HG03558 (cell line): ENCODE data around the gene PCDHGA3.
"Not testable (repeated sequence)": the region's sequence is repeated elsewhere in the genome, so short reads cannot be mapped to it uniquely, and the experiment has no call there.

Experiments used
- ATAC-seq: cut with Tn5 transposase; IDR thresholded peaks from one replicate; pipeline ENCODE4 v1.9.1; 2021; ENCODE audit warnings: moderate number of reproducible peaks; ENCODE audit not compliant: unreplicated experiment; ENCODE audit errors: extremely low read depth

PCDHGA3 gene

DNA sequence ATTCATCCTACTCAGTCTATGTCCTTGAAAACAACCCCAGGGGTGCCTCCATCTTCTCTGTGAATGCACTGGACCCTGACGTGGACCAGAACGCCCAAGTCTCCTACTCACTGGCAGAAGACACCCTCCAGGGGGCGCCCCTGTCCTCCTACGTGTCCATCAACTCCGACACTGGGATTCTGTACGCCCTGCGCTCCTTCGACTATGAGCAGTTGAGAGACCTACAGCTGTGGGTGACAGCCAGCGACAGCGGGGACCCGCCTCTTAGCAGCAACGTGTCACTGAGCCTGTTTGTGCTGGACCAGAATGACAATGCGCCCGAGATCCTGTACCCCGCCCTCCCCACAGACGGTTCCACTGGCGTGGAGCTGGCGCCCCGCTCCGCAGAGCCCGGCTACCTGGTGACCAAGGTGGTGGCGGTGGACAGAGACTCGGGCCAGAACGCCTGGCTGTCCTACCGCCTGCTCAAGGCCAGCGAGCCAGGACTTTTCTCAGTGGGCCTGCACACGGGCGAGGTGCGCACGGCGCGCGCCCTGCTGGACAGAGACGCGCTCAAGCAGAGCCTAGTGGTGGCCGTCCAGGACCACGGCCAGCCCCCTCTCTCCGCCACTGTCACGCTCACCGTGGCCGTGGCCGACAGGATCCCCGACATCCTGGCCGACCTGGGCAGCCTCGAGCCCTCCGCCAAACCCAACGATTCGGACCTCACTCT is 32.0 kb downstream of the PCDHGA3 start:
- ATAC-seq, result not testable (repeated sequence)

- no peak for ATAC-seq
Measured at GRCh38 chr5:141382469-141383294, 39.1 kb downstream of the PCDHGA3 start, which contains the start of gene PCDHGA7. Gene PCDHGA7 (plus strand): TSS chr5:141382742. CDS start chr5:141382900, 158 bp downstream.

DNA sequence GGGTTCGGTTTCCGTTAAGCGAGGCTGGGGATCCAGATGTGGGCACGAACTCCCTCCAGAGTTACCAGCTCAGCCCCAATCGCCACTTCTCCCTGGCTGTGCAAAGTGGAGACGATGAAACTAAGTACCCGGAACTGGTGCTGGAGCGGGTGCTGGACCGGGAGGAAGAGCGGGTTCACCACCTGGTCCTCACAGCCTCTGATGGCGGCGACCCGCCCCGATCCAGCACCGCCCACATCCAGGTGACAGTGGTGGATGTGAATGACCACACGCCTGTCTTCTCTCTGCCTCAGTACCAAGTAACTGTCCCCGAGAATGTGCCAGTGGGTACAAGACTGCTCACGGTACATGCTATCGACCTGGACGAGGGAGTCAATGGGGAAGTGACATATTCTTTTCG is 39.7 kb downstream of the PCDHGA3 start:
- no peak for ATAC-seq

DNA sequence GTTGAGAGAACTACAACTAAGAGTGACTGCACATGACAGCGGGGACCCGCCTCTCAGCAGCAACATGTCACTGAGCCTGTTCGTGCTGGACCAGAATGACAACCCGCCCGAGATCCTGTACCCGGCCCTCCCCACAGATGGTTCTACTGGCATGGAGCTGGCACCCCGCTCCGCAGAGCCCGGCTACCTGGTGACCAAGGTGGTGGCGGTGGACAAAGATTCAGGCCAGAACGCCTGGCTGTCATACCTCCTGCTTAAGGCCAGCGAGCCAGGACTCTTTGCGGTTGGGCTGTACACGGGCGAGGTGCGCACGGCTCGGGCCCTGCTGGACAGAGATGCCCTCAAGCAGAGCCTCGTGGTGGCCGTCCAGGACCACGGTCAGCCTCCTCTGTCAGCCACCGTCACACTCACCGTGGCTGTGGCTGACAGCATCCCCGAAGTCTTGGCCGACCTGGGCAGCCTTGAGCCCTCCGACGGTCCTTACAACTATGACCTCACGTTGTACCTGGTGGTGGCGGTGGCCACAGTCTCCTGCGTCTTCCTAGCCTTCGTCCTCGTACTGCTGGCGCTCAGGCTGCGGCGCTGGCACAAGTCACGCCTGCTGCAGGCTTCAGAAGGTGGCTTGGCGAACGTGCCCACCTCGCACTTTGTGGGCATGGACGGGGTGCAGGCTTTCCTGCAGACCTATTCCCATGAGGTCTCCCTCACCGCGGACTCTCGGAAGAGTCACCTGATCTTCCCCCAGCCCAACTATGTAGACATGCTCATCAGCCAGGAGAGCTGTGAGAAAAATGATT is 41.0 kb downstream of the PCDHGA3 start:
- no peak for ATAC-seq

DNA sequence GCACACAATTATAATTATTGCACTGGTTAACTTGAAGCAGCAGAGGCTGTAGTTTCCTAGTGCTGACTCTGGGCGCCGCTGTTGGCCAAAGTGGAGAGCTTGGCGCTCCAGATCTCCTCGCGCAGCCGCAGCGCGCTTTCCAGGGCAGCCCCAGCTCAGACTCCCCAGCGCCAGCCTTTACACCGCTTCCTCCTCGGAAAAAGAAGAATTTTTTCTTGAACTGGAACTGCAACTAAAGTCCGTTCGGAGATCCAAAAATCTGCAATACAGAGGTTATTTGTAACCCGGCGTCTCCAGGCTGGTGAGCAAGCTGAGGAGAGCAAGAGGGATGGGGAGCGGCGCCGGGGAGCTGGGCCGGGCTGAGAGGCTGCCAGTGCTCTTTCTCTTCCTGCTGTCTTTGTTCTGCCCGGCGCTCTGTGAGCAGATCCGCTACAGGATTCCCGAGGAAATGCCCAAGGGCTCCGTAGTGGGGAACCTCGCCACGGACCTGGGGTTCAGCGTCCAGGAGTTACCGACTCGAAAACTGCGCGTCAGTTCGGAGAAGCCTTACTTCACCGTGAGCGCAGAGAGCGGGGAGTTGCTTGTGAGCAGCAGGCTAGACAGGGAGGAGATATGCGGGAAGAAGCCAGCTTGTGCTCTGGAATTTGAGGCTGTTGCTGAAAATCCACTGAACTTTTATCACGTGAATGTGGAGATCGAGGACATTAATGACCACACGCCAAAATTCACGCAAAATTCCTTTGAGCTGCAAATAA is 44.1 kb downstream of the PCDHGA3 start, which contains the start of gene PCDHGB4:
Gene PCDHGB4 (plus strand): TSS at position 142 of the 755 bp plus-strand sequence. CDS start 187 bp downstream, at position 329.
- ATAC-seq, result not testable (repeated sequence)

GRCh38 chr5:141388661-141389060 is 45.0 kb downstream of the PCDHGA3 start:
- no peak for ATAC-seq

DNA sequence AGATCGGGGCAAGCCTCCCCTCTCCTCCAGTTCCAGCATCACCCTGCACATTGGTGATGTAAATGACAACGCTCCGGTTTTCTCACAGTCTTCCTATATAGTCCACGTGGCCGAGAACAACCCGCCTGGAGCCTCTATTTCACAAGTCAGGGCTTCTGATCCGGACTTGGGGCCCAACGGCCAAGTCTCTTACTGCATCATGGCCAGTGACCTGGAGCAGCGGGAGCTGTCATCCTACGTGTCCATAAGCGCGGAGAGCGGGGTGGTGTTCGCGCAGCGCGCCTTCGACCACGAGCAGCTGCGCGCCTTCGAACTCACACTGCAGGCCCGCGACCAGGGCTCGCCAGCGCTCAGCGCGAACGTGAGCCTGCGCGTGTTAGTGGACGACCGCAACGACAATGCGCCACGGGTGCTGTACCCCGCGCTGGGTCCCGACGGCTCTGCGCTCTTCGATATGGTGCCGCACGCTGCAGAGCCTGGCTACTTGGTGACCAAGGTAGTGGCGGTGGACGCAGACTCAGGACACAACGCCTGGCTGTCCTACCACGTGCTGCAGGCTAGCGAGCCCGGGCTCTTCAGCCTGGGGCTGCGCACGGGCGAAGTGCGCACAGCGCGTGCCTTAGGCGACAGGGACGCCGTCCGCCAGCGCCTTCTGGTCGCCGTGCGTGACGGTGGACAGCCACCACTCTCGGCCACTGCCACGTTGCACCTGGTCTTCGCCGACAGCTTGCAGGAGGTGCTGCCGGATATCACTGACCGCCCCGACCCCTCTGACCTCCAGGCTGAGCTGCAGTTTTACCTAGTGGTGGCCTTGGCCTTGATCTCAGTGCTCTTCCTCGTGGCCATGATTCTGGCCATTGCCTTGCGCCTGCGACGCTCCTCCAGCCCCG is 45.8 kb downstream of the PCDHGA3 start:
- ATAC-seq, result no peak

DNA sequence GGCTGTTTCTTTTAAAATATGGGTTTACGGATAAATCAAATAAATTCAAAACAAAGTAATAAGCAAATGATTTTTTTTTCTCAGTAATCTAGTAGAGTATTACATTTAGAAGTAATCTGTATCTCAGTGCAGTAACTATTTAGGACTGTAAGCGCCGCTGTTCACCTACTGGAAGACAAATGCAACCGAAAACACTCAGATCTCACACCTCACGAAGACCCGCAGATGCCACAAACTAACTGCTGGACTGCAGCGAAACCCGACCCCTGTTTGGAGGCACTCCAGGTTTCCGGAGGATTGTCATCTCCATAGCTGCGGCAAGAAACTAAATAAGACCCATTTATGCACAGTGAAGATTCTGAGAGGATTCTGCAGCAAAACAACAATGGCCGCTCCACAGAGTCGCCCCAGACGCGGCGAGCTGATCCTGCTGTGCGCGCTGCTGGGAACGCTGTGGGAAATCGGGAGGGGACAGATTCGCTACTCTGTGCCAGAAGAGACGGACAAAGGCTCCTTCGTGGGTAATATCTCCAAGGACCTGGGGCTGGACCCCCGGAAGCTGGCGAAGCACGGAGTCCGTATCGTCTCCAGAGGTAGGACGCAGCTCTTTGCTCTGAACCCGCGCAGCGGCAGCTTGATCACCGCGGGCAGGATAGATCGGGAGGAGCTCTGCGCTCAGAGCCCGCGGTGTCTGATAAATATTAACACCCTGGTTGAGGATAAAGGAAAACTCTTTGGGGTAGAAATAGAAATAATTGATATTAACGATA is 49.0 kb downstream of the PCDHGA3 start, which contains the start of gene PCDHGA8:
Gene PCDHGA8 (plus strand): TSS at position 205 of the 770 bp plus-strand sequence. CDS start 181 bp downstream, at position 386.
- no peak for ATAC-seq

GRCh38 chr5:141393267-141393666 is 49.6 kb downstream of the PCDHGA3 start:
- no peak for ATAC-seq

- ATAC-seq, result not testable (repeated sequence)
Measured at GRCh38 chr5:141394401-141395187, 51.0 kb downstream of the PCDHGA3 start.
